ENCODE results near the gene CNOT6. TPM values are rescaled to one million over a fixed set of nuclear protein-coding genes. Genes with fewer than 3 reads are reported as not detected.

The CNOT6 gene
- total RNA-seq, 4 donors from 2014 or later = 11.2 to 26.8 (median 15.5) TPM

GRCh38 chr5:180467028-180467975 is 26.9 kb upstream of the CNOT6 start:
- Histone ChIP-seq H3K4me1 (peaks cover 0 to 13% (median 0%) of the 10 kb centered on the region in 4 donors), H3K27ac (no peak overlapping the region), H3K4me3 (no peak overlapping the region), H3K27me3 (no peaks in the 10 kb centered on the region), H3K36me3 (no peaks in the 10 kb centered on the region), H3K9me3 (no peaks in the 10 kb centered on the region)
- TF ChIP-seq POLR2A (IDR thresholded peaks at IDR 0.05) = no peak
- TF ChIP-seq CTCF (IDR thresholded peaks at IDR 0.05) = no peak
- peak in 2 of 3 donors; percentile 67 to 81 for DNase-seq

- Histone ChIP-seq H3K4me1 (peaks cover 0 to 13% (median 0%) of the 10 kb centered on the region in 4 donors), H3K27me3 (no peaks in the 10 kb centered on the region), H3K27ac (no peak overlapping the region), H3K36me3 (no peaks in the 10 kb centered on the region), H3K9me3 (no peaks in the 10 kb centered on the region), H3K4me3 (no peak overlapping the region)
- no peak for TF ChIP-seq CTCF (IDR thresholded peaks at IDR 0.05)
- TF ChIP-seq POLR2A (IDR thresholded peaks at IDR 0.05) = no peak
- no peak for DNase-seq
These were observed 26.0 kb upstream of the CNOT6 start for GRCh38 chr5:180467989-180468731.

- no peak overlapping the region for H3K27ac ChIP-seq
- no peak for DNase-seq
- H3K4me3 ChIP-seq = no peak overlapping the region
- TF ChIP-seq CTCF (IDR thresholded peaks at IDR 0.05) (no peak), POLR2A (IDR thresholded peaks at IDR 0.05) (no peak)
- no peaks in the 10 kb centered on the region for H3K9me3 ChIP-seq
- H3K27me3 ChIP-seq = no peaks in the 10 kb centered on the region
- peaks cover 0 to 13% (median 0%) of the 10 kb centered on the region in 4 donors for H3K4me1 ChIP-seq
- no peaks in the 10 kb centered on the region for H3K36me3 ChIP-seq
These were observed 25.2 kb upstream of the CNOT6 start for GRCh38 chr5:180468732-180469585.

GRCh38 chr5:180469586-180469865 is 24.7 kb upstream of the CNOT6 start:
- peaks cover 0 to 13% (median 0%) of the 10 kb centered on the region in 4 donors for H3K4me1 ChIP-seq
- H3K4me3 ChIP-seq = no peak overlapping the region
- H3K9me3 ChIP-seq = no peaks in the 10 kb centered on the region
- no peaks in the 10 kb centered on the region for H3K36me3 ChIP-seq
- DNase-seq = peak in 1 of 3 donors; percentile 21
- TF ChIP-seq POLR2A (IDR thresholded peaks at IDR 0.05) (no peak), CTCF (IDR thresholded peaks at IDR 0.05) (no peak)
- no peak overlapping the region for H3K27ac ChIP-seq
- no peaks in the 10 kb centered on the region for H3K27me3 ChIP-seq

GRCh38 chr5:180469866-180470265 is 24.3 kb upstream of the CNOT6 start:
- Histone ChIP-seq H3K4me1 (peaks cover 0 to 13% (median 0%) of the 10 kb centered on the region in 4 donors), H3K4me3 (no peak overlapping the region), H3K27ac (no peak overlapping the region), H3K36me3 (no peaks in the 10 kb centered on the region), H3K27me3 (no peaks in the 10 kb centered on the region), H3K9me3 (no peaks in the 10 kb centered on the region)
- no peak for DNase-seq
- no peak for TF ChIP-seq CTCF (IDR thresholded peaks at IDR 0.05)
- TF ChIP-seq POLR2A (IDR thresholded peaks at IDR 0.05) = no peak

Data from Peyer's patch (tissue), 4 donors.